ENCODE results near the gene CHSY3.

Gene CHSY3

GRCh38 chr5:130032807-130033206 lies 128.5 kb downstream of the CHSY3 start:
- DNase-seq = no peak

GRCh38 chr5:130034566-130035210 lies 130.4 kb downstream of the CHSY3 start:
- no peak for DNase-seq

- no peak for DNase-seq
Measured at GRCh38 chr5:130035388-130035787, 131.1 kb downstream of the CHSY3 start.

GRCh38 chr5:130037905-130038304 lies 133.6 kb downstream of the CHSY3 start:
- DNase-seq = no peak

GRCh38 chr5:130043834-130044233 lies 139.6 kb downstream of the CHSY3 start:
- no peak for DNase-seq

- DNase-seq = no peak
Measured at GRCh38 chr5:130045334-130045733, 141.1 kb downstream of the CHSY3 start.

- DNase-seq = no peak
Measured at GRCh38 chr5:130050585-130050984, 146.3 kb downstream of the CHSY3 start.

- no peak for DNase-seq
Measured at GRCh38 chr5:130052752-130053151, 148.5 kb downstream of the CHSY3 start.

- DNase-seq = no peak
Measured at GRCh38 chr5:130055572-130055971, 151.3 kb downstream of the CHSY3 start.

- DNase-seq = no peak
Measured at GRCh38 chr5:130061746-130062145, 157.5 kb downstream of the CHSY3 start.

- no peak for DNase-seq
Measured at GRCh38 chr5:130063603-130064002, 159.3 kb downstream of the CHSY3 start.

- DNase-seq = no peak
Measured at GRCh38 chr5:130064484-130064883, 160.2 kb downstream of the CHSY3 start.

- no peak for DNase-seq
Measured at GRCh38 chr5:130065617-130066016, 161.4 kb downstream of the CHSY3 start.

- no peak for DNase-seq
Measured at GRCh38 chr5:130066644-130067043, 162.4 kb downstream of the CHSY3 start.

GRCh38 chr5:130067364-130067763 lies 163.1 kb downstream of the CHSY3 start:
- DNase-seq = no peak

- no peak for DNase-seq
Measured at GRCh38 chr5:130068101-130068500, 163.8 kb downstream of the CHSY3 start.

GRCh38 chr5:130068988-130069387 lies 164.7 kb downstream of the CHSY3 start:
- DNase-seq = no peak

GRCh38 chr5:130074820-130075219 lies 170.6 kb downstream of the CHSY3 start:
- DNase-seq = no peak

- DNase-seq = no peak
Measured at GRCh38 chr5:130077007-130077406, 172.7 kb downstream of the CHSY3 start.

- DNase-seq = no peak
Measured at GRCh38 chr5:130078661-130079060, 174.4 kb downstream of the CHSY3 start.

GRCh38 chr5:130090569-130091270 lies 186.5 kb downstream of the CHSY3 start:
- no peak for DNase-seq

GRCh38 chr5:130092991-130093390 lies 188.7 kb downstream of the CHSY3 start:
- DNase-seq = no peak

GRCh38 chr5:130096483-130096882 lies 192.2 kb downstream of the CHSY3 start:
- DNase-seq = no peak

GRCh38 chr5:130099008-130099407 lies 194.7 kb downstream of the CHSY3 start:
- DNase-seq = no peak

- no peak for DNase-seq
Measured at GRCh38 chr5:130102375-130102774, 198.1 kb downstream of the CHSY3 start.

Data from SHP77 (cell line).